Mesenchymal stem cell (in vitro differentiated cells and primary cell): ENCODE results near the gene RPTOR.

Source experiments
- DNase-seq: peaks from one replicate; pipeline ENCODE4 v3.0.0-alpha.2; 2013
- H2AFZ ChIP-seq: one replicate; pipeline ENCODE4 v1.6.1; 2013; ENCODE audit warnings: low read depth, mild to moderate bottlenecking, control low read depth, inconsistent platforms, low read length, moderate library complexity
- H2AK5ac ChIP-seq: 2 replicates; pipeline ENCODE4 v1.6.1; 2013; ENCODE audit warnings: low read length, moderate library complexity, mild to moderate bottlenecking, inconsistent platforms; ENCODE audit not compliant: severe bottlenecking
- H2BK120ac ChIP-seq: one replicate; pipeline ENCODE4 v1.6.1; 2013; ENCODE audit warnings: low read depth, mild to moderate bottlenecking, inconsistent platforms, low read length, moderate library complexity
- H2BK12ac ChIP-seq, 2 experiments: one replicate each; pipeline ENCODE4 v1.6.1; 2013; ENCODE audit warnings: inconsistent platforms in 2 of 2, low read length in 2 of 2, mild to moderate bottlenecking in 2 of 2, moderate library complexity in 2 of 2, control low read depth in 1 of 2
- H2BK15ac ChIP-seq: one replicate; pipeline ENCODE4 v1.6.1; 2013; ENCODE audit warnings: mild to moderate bottlenecking, low read depth, inconsistent platforms; ENCODE audit not compliant: poor library complexity, severe bottlenecking
- H2BK5ac ChIP-seq: 2 replicates; pipeline ENCODE4 v1.6.1; 2013; ENCODE audit warnings: low read depth, mild to moderate bottlenecking, low read length, control low read depth, inconsistent platforms; ENCODE audit not compliant: poor library complexity, severe bottlenecking
- H3K14ac ChIP-seq, 2 experiments: one replicate each; pipeline ENCODE4 v1.6.1; 2013; ENCODE audit warnings: inconsistent platforms in 2 of 2, low read length in 2 of 2, control low read depth in 1 of 2, mild to moderate bottlenecking in 1 of 2, moderate library complexity in 1 of 2
- H3K18ac ChIP-seq, 2 experiments: one replicate each; pipeline ENCODE4 v1.6.1; 2013; ENCODE audit warnings: inconsistent platforms in 2 of 2, low read length in 2 of 2, control low read depth in 1 of 2, low read depth in 1 of 2, mild to moderate bottlenecking in 1 of 2
- H3K23ac ChIP-seq, 2 experiments: one replicate each; pipeline ENCODE4 v1.6.1; 2013; ENCODE audit warnings: inconsistent platforms in 2 of 2, low read length in 2 of 2, mild to moderate bottlenecking in 2 of 2, moderate library complexity in 2 of 2, control low read depth in 1 of 2
- H3K27ac ChIP-seq: 2 replicates; pipeline ENCODE4 v1.5.1; 2013; ENCODE audit warnings: mild to moderate bottlenecking, moderate library complexity, low read length, control low read depth, inconsistent platforms; ENCODE audit not compliant: poor library complexity, severe bottlenecking
- H3K27me3 ChIP-seq, 2 experiments: 2 replicates each; pipeline versions ENCODE4 v1.6.1 to v1.7.0; 2013; ENCODE audit warnings: low read length in 2 of 2, mild to moderate bottlenecking in 2 of 2, moderate library complexity in 2 of 2, control low read depth in 1 of 2, inconsistent platforms in 1 of 2; ENCODE audit not compliant: control insufficient read depth in 1 of 2, insufficient read depth in 1 of 2
- H3K36me3 ChIP-seq, 2 experiments: 2 replicates each; pipeline versions ENCODE4 v1.6.1 to v1.7.0; 2013; ENCODE audit warnings: low read length in 2 of 2, control low read depth in 1 of 2, inconsistent platforms in 1 of 2, low read depth in 1 of 2, mild to moderate bottlenecking in 1 of 2; ENCODE audit not compliant: insufficient read depth in 2 of 2, control insufficient read depth in 1 of 2
- H3K4ac ChIP-seq, 2 experiments: one replicate each; pipeline ENCODE4 v1.6.1; 2013; ENCODE audit warnings: inconsistent platforms in 2 of 2, low read length in 2 of 2, mild to moderate bottlenecking in 2 of 2, moderate library complexity in 2 of 2, control low read depth in 1 of 2, low read depth in 1 of 2
- H3K4me1 ChIP-seq: 2 replicates; pipeline ENCODE4 v1.6.1; 2013; ENCODE audit warnings: low read depth, low read length, control low read depth; ENCODE audit not compliant: control insufficient read depth, insufficient read depth
- H3K4me2 ChIP-seq: 2 replicates; pipeline ENCODE4 v1.6.1; 2013; ENCODE audit warnings: low read length, mild to moderate bottlenecking, inconsistent platforms; ENCODE audit not compliant: poor library complexity, severe bottlenecking
- H3K4me3 ChIP-seq, 2 experiments: 2 replicates each; pipeline versions ENCODE4 v1.5.1 to v1.7.0; 2013; ENCODE audit warnings: low read length in 2 of 2, mild to moderate bottlenecking in 2 of 2, control low read depth in 1 of 2, low read depth in 1 of 2; ENCODE audit not compliant: insufficient read depth in 1 of 2
- H3K79me1 ChIP-seq: replicated peaks from 2 replicates; pipeline ENCODE4 v1.6.1; 2013; ENCODE audit warnings: mild to moderate bottlenecking, control low read depth, low read length, inconsistent platforms; ENCODE audit not compliant: poor library complexity, severe bottlenecking
- H3K9ac ChIP-seq: 2 replicates; pipeline ENCODE4 v1.7.0; 2013; ENCODE audit warnings: mild to moderate bottlenecking, low read length, moderate library complexity
- H3K9me3 ChIP-seq: 2 replicates; pipeline ENCODE4 v1.7.0; 2013; ENCODE audit warnings: mild to moderate bottlenecking, low read length; ENCODE audit not compliant: control insufficient read depth
- H4K8ac ChIP-seq: one replicate; pipeline ENCODE4 v1.6.1; 2013; ENCODE audit warnings: inconsistent platforms, mild to moderate bottlenecking, low read length, moderate library complexity
- H4K91ac ChIP-seq: one replicate; pipeline ENCODE4 v1.6.1; 2013; ENCODE audit warnings: mild to moderate bottlenecking, low read length, inconsistent platforms
- WGBS: methylation state at CpG from one replicate; pipeline ENCODE4 v1.1.7; 2013; ENCODE audit warnings: mixed read lengths; 5-methylcytosine and 5-hydroxymethylcytosine counted together

The RPTOR gene

GRCh38 chr17:80683625-80684104 is 139.0 kb downstream of the RPTOR start:
- Histone ChIP-seq H3K4me2 (no peak overlapping the region), H3K9ac (no peak overlapping the region), H2BK15ac (no peak overlapping the region), H3K18ac (no peak overlapping the region), H3K9me3 (no peaks in the 10 kb centered on the region), H3K27me3 (no peaks in the 10 kb centered on the region), H3K79me1 (peaks cover 54% of the 10 kb centered on the region), H2AFZ (no peak overlapping the region), H3K14ac (no peak overlapping the region), H3K4me1 (peaks cover 11% of the 10 kb centered on the region), H4K91ac (no peak overlapping the region), H2AK5ac (no peak overlapping the region), H3K23ac (no peak overlapping the region), H2BK120ac (no peak overlapping the region), H2BK5ac (no peak overlapping the region), H3K27ac (no peak overlapping the region), H4K8ac (no peak overlapping the region), H3K4me3 (no peak overlapping the region), H3K4ac (no peak overlapping the region), H2BK12ac (no peak overlapping the region), H3K36me3 (peaks cover 12 to 25% of the 10 kb centered on the region in 2 experiments)
- DNase-seq = no peak
- 89% methylated on average over 10 of the region's 10 CpGs for WGBS

GRCh38 chr17:80687839-80688238 is 143.2 kb downstream of the RPTOR start:
- H3K79me1 ChIP-seq = peaks cover 45% of the 10 kb centered on the region
- peaks cover 12 to 22% of the 10 kb centered on the region in 2 experiments for H3K36me3 ChIP-seq
- no peaks in the 10 kb centered on the region for H3K9me3 ChIP-seq

GRCh38 chr17:80689129-80689619 is 144.5 kb downstream of the RPTOR start:
- Histone ChIP-seq H3K27ac (no peak overlapping the region), H3K9me3 (no peaks in the 10 kb centered on the region), H2BK15ac (no peak overlapping the region), H3K36me3 (peaks cover 12 to 17% of the 10 kb centered on the region in 2 experiments), H3K9ac (no peak overlapping the region), H3K4me1 (peaks cover 6% of the 10 kb centered on the region), H4K8ac (no peak overlapping the region), H3K4me2 (no peak overlapping the region), H3K18ac (no peak overlapping the region), H3K23ac (no peak overlapping the region), H2AFZ (no peak overlapping the region), H3K79me1 (peaks cover 46% of the 10 kb centered on the region), H2AK5ac (no peak overlapping the region), H3K4ac (no peak overlapping the region), H2BK5ac (no peak overlapping the region), H3K4me3 (no peak overlapping the region), H4K91ac (no peak overlapping the region), H3K27me3 (no peaks in the 10 kb centered on the region), H3K14ac (no peak overlapping the region), H2BK12ac (no peak overlapping the region), H2BK120ac (no peak overlapping the region)
- DNase-seq = no peak
- WGBS = 92% methylated on average over 12 of the region's 13 CpGs

More at GRCh38 chr17:80687839-80688238, 143.2 kb downstream of the RPTOR start:
- Histone ChIP-seq H2AFZ (no peak overlapping the region), H3K18ac (no peak overlapping the region), H3K14ac (no peak overlapping the region), H3K9ac (no peak overlapping the region), H4K8ac (no peak overlapping the region), H2BK5ac (no peak overlapping the region), H3K23ac (no peak overlapping the region), H3K4me1 (no peaks in the 10 kb centered on the region), H2AK5ac (no peak overlapping the region), H2BK120ac (no peak overlapping the region), H2BK12ac (no peak overlapping the region), H3K4me2 (no peak overlapping the region), H3K4ac (no peak overlapping the region), H3K27ac (no peak overlapping the region), H4K91ac (no peak overlapping the region), H2BK15ac (no peak overlapping the region), H3K4me3 (no peak overlapping the region), H3K27me3 (no peaks in the 10 kb centered on the region)
- WGBS = 100% methylated on average over 7 of the region's 9 CpGs
- DNase-seq = no peak

GRCh38 chr17:80691784-80692183 is 147.1 kb downstream of the RPTOR start:
- Histone ChIP-seq H2AFZ (no peak overlapping the region), H3K4me1 (peaks cover 22% of the 10 kb centered on the region), H3K9ac (no peak overlapping the region), H4K91ac (no peak overlapping the region), H3K14ac (no peak overlapping the region), H3K4ac (no peak overlapping the region), H2AK5ac (no peak overlapping the region), H3K79me1 (peaks cover 56% of the 10 kb centered on the region), H4K8ac (no peak overlapping the region), H2BK15ac (no peak overlapping the region), H2BK120ac (no peak overlapping the region), H3K36me3 (peaks cover 7 to 17% of the 10 kb centered on the region in 2 experiments), H3K9me3 (no peaks in the 10 kb centered on the region), H3K4me3 (no peak overlapping the region), H3K23ac (no peak overlapping the region), H2BK12ac (no peak overlapping the region), H3K4me2 (no peak overlapping the region), H2BK5ac (no peak overlapping the region), H3K27me3 (no peaks in the 10 kb centered on the region), H3K18ac (no peak overlapping the region), H3K27ac (no peak overlapping the region)
- WGBS = 95% methylated on average over 9 of the region's 10 CpGs
- DNase-seq = no peak
